HG03175 (cell line): ENCODE results near the gene GALNTL6.
"Not testable (repeated sequence)": the region's sequence is repeated elsewhere in the genome, so short reads cannot be mapped to it uniquely, and the experiment has no call there.

Experiments
- ATAC-seq: cut with Tn5 transposase; IDR thresholded peaks from one replicate; pipeline ENCODE4 v1.9.1; 2021; ENCODE audit warnings: mild to moderate bottlenecking, moderate library complexity; ENCODE audit not compliant: unreplicated experiment

GALNTL6 gene

DNA sequence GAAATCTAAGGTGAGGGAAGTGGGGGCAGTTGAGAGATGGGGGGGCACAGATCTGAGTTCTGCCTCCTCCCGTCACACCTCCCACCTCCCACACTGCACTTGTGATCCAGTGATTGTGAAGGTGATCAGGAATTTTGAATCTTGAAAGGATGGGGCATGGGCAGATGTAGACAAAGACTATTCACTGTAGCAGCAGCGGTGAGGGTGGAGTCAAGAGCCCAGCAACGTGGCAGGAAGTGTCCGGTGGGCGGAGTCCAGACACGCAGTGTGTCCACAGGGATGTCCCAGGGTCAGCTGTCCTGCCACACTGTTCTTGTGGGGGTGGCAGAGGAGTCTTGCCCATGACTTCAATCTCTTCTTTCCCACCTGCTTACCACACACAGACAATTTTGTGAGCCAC, 1024.9 kb downstream of the GALNTL6 start:
- no peak for ATAC-seq

DNA sequence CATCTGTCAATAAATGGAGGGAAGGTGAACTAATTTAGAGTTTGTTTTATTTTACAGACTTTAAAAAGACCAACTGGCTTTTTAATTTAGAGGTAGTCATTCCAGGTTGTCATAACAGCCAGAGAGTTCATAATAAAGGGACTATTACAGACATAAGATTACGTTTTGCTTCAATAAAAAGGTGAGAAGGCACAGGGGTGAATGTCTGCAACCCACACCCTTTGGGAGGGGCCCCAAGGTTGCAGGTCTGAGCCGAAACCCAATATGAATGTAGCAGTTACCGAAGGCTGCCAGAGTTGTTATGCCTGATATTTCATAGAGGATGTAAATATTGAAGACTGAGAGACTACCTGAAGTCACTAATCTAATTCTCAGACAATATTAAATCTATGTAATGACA, 1025.7 kb downstream of the GALNTL6 start:
- ATAC-seq: no peak

DNA sequence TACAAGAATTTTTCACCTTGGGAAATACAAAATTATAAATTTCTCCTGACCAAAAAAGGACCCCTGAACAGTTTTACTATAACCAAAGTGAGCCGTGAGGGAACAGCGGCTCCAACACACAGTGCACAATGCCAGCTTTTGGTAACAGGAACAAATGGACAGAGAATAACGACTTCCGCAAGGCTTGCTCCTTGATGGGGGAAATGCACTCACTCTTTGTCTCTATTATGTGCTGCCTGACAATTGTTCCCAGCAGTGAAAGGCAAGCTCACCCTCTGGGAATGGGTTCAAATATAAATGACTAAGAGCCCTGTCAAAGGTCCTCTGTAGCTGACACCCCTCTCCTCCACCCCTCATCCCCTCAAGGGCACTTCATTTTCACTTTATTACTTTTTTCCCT, 1029.6 kb downstream of the GALNTL6 start:
- no peak for ATAC-seq

DNA sequence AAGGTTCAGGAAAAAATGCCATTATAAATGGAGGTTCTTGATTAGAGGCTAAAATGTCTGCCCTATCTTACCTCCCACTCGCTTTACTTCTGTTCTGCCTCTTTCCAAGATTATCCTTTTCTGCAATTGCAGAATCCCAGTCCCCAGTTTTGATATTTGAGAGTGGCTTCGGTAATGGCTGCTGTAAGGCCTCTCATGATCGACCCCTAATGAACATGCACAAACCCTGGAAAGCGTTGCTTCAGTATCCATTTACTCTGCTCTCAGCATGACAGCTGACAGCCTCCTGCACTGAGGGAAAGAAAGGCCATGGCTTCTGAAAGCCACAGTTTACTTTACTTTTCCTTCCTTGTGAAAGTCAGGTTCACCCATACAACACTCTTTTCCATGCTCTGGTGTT, 1030.0 kb downstream of the GALNTL6 start:
- ATAC-seq: no peak

DNA sequence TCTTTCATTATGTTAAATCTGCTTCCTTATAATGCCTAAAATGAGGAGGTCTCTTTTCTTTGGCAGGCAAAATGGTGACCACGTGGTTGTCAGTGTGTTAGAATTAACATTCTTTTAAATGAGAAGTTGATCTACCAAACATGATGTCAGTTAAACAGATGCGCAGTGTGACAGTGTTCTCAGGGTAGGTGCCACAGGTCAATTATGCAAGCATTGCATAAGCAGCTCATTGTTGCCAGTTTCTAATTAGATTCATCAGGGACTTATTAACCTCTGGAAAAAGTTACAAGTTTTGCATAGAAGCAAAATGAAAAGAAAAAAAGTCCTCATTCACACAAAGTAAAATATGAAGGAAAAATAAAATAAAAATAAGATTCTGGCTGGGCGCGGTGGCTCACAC, 1031.4 kb downstream of the GALNTL6 start:
- no peak for ATAC-seq

DNA sequence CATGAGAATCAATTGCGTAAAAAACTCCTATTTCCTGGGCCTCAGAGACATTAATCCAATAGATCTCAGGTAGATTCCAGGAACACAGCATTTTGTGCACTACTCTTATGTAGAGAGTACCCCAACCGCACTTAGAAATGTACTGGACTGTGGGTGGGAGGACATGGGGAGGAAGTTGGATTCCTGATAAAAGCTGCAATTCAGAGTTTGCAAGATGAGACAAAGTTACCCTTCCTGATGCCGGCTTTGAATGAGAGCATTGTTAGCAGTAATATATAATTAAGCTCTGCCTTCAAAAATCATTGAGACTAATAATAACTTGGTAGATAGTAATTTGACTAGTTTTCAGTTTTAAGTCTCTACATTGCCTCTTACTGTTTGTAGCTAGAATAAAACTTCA, 1032.1 kb downstream of the GALNTL6 start:
- no peak for ATAC-seq

DNA sequence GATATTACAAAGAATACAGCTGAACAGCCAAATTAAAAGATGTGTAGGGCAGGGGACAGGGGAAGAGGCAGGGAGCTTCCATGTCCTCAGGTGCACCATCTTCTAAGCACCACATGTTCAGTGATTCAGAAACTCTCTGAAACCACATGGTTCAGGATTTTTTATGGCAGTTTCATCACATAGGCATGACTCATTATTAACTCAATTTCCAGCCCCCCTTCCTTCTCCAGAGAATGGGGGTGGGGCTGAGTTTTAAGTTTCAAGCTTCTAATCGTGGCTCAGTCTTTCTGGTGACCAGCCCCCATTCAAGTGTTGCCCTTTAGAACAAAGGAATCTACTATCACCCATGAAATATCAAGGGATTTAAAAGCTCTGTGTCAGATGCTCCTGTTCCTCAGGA, 1037.6 kb downstream of the GALNTL6 start:
- ATAC-seq: no peak

DNA sequence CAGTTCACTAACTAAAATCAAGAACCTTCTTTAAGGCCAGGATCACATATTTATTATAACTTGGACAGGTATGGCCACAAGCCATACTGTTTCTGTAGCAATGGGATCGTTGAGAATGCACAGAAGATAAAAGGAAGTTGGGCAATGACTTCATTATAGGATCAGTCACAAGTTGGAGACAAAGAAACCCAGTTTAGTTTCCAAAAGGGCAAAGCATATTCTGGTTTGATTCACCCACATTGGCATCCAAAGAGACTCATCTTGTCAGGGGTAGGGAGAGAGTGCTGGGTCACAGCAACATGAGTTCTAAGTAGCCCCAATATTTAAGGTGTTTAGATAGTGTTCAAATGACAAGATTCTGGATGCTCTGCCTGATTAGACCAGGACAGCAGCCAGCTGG, 1038.3 kb downstream of the GALNTL6 start:
- ATAC-seq: no peak

DNA sequence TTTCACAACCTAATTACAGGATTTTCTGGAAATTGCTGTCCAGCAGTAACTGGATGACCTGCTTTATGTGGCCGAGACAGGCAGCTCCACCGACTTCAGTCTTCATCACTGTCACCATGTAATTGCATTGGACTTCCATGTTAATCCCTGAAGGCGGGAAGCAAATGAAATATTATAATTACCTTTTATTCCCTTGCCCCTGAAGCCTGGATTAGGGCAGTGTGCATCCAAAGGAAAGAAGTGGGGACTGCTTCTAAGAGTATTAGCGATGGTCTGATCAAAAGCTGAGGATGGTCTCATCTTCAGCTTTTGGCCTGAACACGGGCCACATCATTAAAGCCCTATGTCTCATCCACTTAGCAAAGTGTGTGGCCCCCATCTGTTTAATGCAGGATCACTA, 1043.8 kb downstream of the GALNTL6 start:
- no peak for ATAC-seq

DNA sequence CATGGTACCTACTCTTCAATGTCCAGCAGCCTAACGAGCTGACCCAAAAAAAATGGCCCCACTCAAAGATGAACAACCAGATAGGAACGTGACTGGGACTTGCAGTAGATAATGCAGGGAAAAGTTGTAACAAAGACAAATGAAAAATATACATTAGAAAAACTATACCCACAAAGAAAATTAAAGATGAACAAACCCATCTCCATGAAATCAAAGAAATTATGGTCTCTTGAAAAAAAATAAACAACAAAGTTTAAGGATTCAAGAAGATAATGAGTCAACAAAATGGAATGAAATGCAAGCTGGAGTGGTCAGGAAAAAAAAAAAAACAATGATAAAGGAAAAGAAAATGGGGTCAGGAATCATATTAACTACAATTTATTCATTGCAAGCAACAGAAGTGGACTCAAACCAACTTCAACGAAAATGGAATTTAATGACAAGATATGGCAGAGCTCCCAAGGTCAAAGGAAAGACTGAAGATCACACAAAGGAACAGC, 1045.6 kb downstream of the GALNTL6 start:
- no peak for ATAC-seq

DNA sequence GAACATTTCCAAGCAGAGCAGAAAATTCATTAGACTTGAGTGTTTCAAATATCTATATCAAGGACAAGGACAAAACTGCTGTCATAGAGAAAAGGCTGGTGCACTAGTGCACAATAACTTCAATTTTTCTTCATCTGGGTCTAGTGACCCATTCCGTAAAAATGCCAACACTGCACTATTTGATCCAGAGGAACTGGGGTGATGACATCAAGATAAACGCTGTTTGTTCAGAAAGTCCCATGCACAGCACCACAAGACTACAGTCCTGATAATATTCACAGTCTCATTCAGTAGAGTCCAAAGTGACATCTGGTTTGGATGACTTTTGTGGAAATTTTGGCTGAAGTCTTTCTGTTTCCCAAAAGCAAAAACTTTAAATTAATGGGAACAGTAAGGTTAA, 1051.9 kb downstream of the GALNTL6 start:
- ATAC-seq: no peak

DNA sequence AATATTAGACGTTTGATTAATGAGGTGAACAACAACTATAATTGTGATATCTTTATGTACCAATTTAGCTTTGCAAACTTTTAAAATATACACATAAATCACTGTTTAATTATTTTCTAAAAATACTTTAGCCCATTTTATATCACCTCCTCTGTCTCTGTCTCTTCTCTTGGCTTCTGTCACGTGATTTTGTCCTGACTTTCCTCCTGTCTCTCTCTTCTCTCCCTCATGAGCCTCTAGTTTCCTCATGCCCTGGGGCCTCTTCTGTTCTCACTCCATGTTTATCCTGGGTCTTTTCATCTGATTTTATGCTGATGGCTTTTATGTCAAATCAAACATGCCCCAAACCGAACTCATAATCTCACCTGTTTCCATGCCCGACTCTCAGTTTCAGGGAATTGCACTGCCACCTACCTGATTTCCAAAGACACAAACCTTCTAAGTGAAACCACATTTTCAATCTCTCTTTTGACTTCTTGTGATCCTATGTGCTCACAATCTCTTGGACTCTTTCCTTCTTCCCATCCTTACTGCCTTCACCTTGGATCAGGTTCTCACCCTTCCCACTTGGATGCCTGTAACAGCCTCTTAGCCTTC, 1052.4 kb downstream of the GALNTL6 start:
- ATAC-seq: no peak

DNA sequence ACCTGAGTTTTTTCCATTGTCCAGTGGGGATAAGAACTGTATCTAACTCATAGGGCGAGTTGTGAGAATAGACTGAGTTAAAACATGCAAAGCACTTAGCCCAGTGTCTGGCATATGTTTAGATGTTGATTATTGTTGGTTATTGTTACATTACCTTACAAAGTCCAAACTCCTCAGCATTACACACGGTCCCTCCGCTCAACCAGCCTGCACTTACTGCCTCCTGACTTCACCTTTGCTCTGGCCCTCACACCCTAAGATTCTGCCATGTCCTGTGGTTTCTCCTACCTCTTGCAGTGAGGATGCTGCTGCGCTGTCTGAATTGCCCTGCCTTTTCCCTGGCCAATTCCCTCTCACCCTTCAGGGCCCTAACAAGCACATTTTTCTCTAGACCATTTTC, 1053.2 kb downstream of the GALNTL6 start:
- ATAC-seq: no peak

DNA sequence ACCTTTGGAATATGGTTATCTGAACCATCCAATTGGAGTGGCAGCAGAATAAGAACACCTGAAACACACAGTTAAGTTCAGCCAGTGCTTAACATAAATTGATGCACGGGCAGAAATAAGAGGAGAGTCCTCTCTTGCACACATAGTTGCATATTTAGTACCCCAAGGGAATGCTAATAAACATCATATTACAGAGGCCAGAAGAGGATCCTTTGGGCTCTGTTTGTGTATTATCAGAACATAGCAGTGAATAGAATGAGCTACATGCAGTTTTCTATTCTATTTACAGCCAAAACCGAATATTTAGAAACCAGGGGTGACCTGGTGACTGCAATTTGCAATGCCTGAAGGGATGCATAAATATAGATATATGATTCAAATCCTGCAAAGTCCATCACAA, 1054.6 kb downstream of the GALNTL6 start:
- ATAC-seq: no peak

DNA sequence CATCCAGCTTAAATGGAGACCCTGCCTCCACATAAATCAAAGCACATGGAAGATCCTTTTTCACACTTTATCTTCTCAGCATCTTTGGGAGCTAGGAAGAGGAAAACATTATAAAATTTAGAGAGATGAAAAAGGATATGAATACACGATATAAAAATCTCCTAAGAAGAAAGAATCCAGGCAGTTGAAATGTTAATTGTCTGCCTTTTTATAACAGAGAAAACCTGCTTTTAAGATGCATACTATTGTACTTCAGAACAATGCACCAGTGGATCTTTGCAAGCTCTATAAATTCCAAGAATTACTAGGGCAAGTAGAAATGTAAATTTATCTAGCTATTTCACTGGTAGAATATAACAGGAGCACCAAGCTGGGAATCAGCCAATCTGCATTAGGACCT, 1055.1 kb downstream of the GALNTL6 start:
- no peak for ATAC-seq

DNA sequence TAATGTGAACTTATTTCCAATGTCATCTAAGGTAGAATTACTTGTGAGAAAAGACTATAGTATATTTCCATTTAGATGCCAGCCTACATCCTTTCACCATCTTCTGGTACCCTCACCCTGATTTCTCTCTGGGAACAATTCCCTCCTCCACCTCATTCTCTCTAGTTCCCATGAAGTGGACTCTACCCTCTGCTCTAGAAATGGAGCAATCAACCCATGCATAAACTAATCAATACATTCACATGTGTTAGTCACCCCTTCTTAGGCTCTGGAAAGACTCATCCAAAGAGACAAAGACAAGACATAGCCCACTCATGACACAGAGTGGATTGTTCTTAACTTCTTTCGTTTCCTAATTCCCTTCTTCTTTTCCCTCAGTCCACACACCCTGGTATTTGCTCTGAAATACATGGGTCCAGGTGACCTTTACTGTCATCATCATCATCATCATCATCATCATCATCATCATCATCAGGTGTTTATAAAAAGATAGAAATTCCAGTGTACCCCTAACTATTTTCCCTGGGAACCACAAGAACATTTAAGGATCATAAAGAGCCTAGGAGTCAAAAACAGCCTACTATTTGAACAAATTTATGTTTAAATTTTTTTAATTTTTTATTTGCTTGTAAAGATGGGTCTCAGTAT, 1056.5 kb downstream of the GALNTL6 start:
- ATAC-seq: no peak

DNA sequence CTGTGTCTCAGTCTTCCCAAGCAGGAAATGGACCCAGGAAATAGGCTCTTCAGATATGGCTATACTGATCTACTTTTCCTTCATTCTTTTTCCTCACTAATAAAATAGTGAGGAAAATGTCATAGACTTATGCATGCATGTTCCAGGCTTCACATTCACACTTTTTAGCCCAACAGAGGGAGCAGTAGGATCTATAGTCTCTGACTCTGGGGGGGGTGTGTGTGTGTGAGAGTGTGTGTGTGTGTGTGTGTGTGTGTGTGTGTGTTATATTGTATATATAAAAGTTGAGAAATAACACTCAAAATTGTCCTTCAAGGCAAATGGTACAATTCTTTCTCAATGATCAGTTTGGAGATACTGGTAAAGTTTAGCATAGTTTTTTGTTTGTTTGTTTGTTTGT, 1058.2 kb downstream of the GALNTL6 start:
- ATAC-seq: no peak

DNA sequence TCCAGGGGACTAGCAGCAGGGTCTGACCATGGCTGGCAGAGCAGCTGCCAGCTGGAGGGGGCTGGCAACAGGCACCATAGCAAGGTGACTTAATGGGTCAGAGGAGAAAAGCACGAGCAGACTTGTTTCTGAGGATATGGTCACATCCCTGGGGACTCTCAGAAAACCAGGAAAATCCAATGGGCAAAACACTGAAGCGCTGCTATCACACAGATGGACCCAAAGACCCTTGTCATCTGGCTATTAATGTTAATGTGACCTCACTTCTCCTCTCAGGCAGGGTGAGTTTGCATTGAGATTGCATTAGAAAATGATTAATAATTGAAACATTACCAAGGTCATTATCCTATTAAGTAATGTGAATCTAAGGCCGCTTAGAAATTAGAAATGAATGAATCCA, 1061.7 kb downstream of the GALNTL6 start:
- no peak for ATAC-seq

DNA sequence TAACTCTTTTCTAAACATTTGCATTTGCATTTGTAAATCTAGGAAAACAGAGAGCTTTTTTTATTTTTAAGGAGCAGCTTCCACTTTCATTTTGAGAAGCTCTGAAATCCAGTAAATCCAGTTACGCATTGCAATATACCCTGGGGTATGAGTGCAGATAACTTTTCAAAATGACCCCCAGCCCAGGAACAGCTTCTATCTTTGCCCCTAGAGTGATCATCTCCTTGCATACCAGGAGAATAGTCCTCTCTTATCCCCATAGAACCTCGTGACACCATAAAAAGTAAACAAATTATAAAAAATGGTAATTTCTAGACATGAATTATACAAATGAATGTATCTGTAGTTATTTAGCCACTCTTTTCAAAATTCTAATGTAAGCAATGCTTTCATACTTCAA, 1063.2 kb downstream of the GALNTL6 start:
- no peak for ATAC-seq

DNA sequence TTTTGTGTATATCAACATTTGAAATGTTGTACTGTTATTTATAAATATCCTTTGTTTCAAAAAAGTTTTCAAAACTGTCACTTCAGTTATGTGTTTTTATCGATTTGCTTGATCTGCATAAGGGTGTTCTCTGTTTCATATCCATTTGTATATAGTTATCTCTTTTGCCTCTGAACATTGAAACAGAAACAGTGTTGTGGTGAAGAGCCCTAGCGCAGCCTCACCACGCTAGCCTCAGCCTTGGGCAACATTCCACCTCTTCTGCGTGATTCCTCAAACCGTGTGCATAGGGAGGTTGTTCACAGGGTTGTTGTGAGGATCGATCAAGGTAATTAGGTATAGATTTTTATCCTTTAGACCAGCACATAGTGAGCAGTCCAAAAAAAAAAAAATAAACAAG, 1068.4 kb downstream of the GALNTL6 start:
- ATAC-seq: no peak

DNA sequence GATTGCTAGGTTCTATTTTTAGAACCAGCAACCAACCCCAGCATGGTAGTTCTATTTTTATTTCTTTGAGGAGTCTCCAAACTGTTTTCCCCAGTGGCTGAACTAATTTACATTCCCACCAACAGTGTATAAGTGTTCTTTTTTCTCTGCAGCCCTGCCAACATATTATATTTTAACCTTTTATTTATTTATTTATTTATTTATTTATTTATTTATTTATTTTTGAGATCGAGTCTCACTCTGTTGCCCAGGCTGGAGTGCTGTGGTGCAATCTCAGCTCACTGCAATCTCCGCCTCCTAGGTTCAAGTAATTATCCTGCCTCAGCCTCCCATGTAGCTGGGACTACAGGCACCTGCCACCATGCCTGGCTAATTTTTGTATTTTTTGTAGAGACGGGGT, 1074.2 kb downstream of the GALNTL6 start:
- not testable (repeated sequence) for ATAC-seq

DNA sequence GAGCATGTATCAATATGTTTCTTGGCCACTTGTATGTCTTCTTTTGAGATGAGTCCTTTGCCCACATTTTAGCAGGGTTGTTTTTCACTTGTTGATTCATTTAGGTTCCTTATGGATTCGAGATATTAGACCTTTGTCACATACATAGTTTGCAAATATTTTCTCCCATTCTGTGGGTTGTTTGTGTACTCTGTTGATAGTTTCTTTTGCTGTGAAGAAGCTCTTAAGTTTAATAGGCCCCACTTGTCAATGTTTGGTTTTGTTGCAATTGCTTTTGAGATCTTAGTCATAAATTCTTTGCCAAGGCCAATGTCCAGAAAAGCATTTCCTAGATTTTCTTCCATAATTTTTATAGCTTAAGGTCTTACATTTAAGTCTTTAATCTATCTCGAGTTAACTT, 1074.8 kb downstream of the GALNTL6 start:
- ATAC-seq: no peak

DNA sequence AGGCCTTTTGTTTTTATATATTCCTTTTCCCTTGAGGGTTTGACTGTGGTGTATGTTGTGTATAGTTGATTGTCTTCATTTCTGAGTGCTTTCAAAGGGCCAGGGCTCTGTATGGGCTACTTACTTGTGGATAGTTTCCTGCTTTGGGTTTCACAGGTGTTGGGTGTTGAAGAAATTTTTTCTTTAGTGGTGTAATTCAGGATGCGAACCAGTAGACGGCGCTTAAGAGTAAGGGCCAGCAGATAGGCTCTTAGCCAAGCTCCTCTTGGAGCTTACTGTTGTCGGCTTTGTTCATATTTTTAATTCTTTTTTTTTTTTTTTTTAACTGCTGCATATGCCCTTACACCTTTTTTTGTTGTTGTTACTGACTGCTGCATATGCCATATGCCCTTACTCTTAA, 1079.1 kb downstream of the GALNTL6 start:
- peak; percentile 63 for ATAC-seq
